Measurements from ENCODE around the gene UBC. TPM values are rescaled to one million over a fixed set of nuclear protein-coding genes. Genes with fewer than 3 reads are reported as not detected.
"Not testable (repeated sequence)": the region's sequence is repeated elsewhere in the genome, so short reads cannot be mapped to it uniquely, and the experiment has no call there.

The UBC gene
- total RNA-seq, 1 donor from 2014 or later, result 1,347 TPM

GRCh38 chr12:124898923-124899294 is 15.5 kb downstream of the UBC start:
- DNase-seq (ENCODE audit: low spot score in 2 of 2), result no peak
- H3K36me3 ChIP-seq, result no peaks in the 10 kb centered on the region
- no peaks in the 10 kb centered on the region for H3K4me1 ChIP-seq
- no peak overlapping the region for H3K27ac ChIP-seq
- intact Hi-C loops (cut with DNase I), result loop anchor here (5.0 kb wide), 1 partner anchor 847 kb away; no protein-coding TSS in a partner anchor
- H3K27me3 ChIP-seq, result no peaks in the 10 kb centered on the region
- H3K9me3 ChIP-seq, result no peaks in the 10 kb centered on the region
- H3K4me3 ChIP-seq, result peak overlapping the region in 1 of 2 donors; percentile 29
- no peak for TF ChIP-seq CTCF (IDR thresholded peaks at IDR 0.05)

GRCh38 chr12:124898200-124898922 is 16.1 kb downstream of the UBC start:
- intact Hi-C loops (cut with DNase I), result loop anchor here (5.0 kb wide), 1 partner anchor 846 kb away; no protein-coding TSS in a partner anchor
- no peak overlapping the region for H3K27ac ChIP-seq

GRCh38 chr12:124896461-124896860 is 18.0 kb downstream of the UBC start:
- H3K36me3 ChIP-seq, result no peaks in the 10 kb centered on the region
- no peak for DNase-seq (ENCODE audit: low spot score in 2 of 2)
- no peaks in the 10 kb centered on the region for H3K9me3 ChIP-seq
- intact Hi-C loops (cut with DNase I), result loop anchor here (5.0 kb wide), 1 partner anchor 844 kb away; no protein-coding TSS in a partner anchor
- H3K4me1 ChIP-seq, result no peaks in the 10 kb centered on the region
- H3K27ac ChIP-seq, result no peak overlapping the region
- TF ChIP-seq CTCF (IDR thresholded peaks at IDR 0.05), result no peak
- no peak overlapping the region for H3K4me3 ChIP-seq
- no peaks in the 10 kb centered on the region for H3K27me3 ChIP-seq

More at GRCh38 chr12:124898200-124898922, 16.1 kb downstream of the UBC start:
- Histone ChIP-seq H3K27me3 (no peaks in the 10 kb centered on the region), H3K4me1 (no peaks in the 10 kb centered on the region), H3K4me3 (peak overlapping the region in 1 of 2 donors; percentile 29), H3K36me3 (no peaks in the 10 kb centered on the region), H3K9me3 (no peaks in the 10 kb centered on the region)
- DNase-seq (ENCODE audit: low spot score in 2 of 2), result no peak
- TF ChIP-seq CTCF (IDR thresholded peaks at IDR 0.05), result peak; percentile 23 to 44 (median 40)

GRCh38 chr12:124893792-124894516 is 20.5 kb downstream of the UBC start:
- Histone ChIP-seq H3K9me3 (no peaks in the 10 kb centered on the region), H3K4me1 (no peaks in the 10 kb centered on the region), H3K27ac (no peak overlapping the region), H3K27me3 (no peaks in the 10 kb centered on the region), H3K4me3 (no peak overlapping the region), H3K36me3 (no peaks in the 10 kb centered on the region)
- intact Hi-C loops (cut with DNase I), result no loop called here
- TF ChIP-seq CTCF (IDR thresholded peaks at IDR 0.05), result no peak
- no peak for DNase-seq (ENCODE audit: low spot score in 2 of 2)

GRCh38 chr12:124888260-124888659 is 26.2 kb downstream of the UBC start:
- no peak overlapping the region for H3K27ac ChIP-seq
- no peak for DNase-seq (ENCODE audit: low spot score in 2 of 2)

GRCh38 chr12:124887766-124888165 is 26.7 kb downstream of the UBC start:
- H3K9me3 ChIP-seq; H3K4me3 ChIP-seq; H3K27ac ChIP-seq; H3K36me3 ChIP-seq; DNase-seq (ENCODE audit: low spot score in 2 of 2); intact Hi-C loops (cut with DNase I); H3K27me3 ChIP-seq; H3K4me1 ChIP-seq: not testable (repeated sequence)

More at GRCh38 chr12:124888260-124888659, 26.2 kb downstream of the UBC start:
- intact Hi-C loops (cut with DNase I), result no loop called here
- no peak for TF ChIP-seq CTCF (IDR thresholded peaks at IDR 0.05)
- Histone ChIP-seq H3K4me3 (no peak overlapping the region), H3K9me3 (no peaks in the 10 kb centered on the region), H3K4me1 (no peaks in the 10 kb centered on the region), H3K36me3 (no peaks in the 10 kb centered on the region), H3K27me3 (no peaks in the 10 kb centered on the region)

All from ascending aorta (tissue), 2 donors.